Endometrial microvascular endothelial cells (primary cell): ENCODE measurements around the gene ZFPM1. TPM values are rescaled to one million over a fixed set of nuclear protein-coding genes. Genes with fewer than 3 reads are reported as not detected.
"Not testable (repeated sequence)": the region's sequence is repeated elsewhere in the genome, so short reads cannot be mapped to it uniquely, and the experiment has no call there.

Source experiments
- in situ Hi-C: cut with HindIII; loops from 2 replicates; pipeline ENCODE4 v1.10.0; 2017; ENCODE audit warnings: low sequenced_read_pairs, low pct_unique_long_range_greater_than_20kb; ENCODE audit errors: inconsistent ontology term
- total RNA-seq: library from RNA; depleted of rRNA; stranded (reverse); fragments of >200 nt; gene quantifications from one replicate; pipeline ENCODE4 v1.2.3, GENCODE V29; 2015; ENCODE audit errors: inconsistent ontology term

The ZFPM1 gene
- total RNA-seq, 1 donor from 2014 or later = 1.2 TPM

DNA sequence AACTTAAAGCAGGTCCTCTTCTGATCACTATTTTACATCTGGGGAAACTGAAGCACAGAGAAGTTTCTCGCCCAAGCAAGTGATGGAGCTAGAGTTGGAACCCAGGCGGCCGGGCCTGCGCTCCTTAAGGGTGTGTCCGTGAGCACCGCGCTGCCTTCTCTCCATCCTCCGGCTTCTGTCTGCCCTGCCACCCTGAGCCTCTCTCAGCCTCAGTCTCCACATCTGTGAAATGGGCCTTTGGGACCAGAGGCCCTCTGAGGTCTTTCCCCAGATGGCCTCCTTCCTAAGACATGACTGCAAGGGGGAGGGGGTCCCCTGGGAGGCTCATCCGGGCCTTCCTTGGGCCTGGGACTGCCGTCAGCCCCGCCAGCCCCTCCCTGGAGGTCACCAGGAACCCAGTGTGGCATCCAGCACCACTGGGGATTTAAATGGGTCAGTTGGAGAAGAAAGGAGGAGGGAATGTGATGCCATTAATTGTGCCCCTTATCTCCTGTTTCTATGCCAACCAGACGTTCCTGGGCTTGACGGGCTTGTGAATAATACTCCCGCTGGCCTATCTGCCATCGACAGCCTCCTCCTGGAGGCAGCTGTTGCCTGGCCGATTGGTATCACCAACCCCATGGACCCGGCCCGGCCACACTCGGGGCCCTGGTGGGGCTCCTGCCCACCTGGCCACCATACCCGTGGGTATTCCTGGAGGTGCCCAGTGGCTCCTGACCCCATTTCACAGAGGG is 5.1 kb downstream of the ZFPM1 start:
- in situ Hi-C loops = no loop called here

DNA sequence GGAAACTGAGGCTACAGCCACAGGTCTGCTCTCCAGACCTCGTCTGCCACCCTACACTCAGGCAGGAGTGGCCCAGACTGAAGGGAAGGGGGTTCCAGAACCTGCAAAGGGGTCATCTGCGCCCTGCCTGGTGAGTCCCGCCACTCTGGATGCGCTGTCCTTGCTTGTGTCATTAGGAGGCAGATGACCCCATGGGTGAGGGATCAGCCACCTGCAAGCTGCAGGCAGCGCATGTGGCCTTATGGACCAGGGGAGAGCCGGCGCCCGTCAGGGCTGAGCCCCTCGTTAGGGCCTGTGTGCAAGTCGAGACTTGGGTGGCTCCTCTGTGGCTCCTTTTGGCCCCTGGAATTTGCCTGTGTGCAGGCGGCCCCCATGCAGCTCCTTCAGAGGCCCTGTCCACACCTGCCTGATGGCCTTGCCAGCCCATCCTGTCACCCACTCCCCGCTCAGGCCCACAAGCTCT is 5.7 kb downstream of the ZFPM1 start:
- in situ Hi-C loops = no loop called here

DNA sequence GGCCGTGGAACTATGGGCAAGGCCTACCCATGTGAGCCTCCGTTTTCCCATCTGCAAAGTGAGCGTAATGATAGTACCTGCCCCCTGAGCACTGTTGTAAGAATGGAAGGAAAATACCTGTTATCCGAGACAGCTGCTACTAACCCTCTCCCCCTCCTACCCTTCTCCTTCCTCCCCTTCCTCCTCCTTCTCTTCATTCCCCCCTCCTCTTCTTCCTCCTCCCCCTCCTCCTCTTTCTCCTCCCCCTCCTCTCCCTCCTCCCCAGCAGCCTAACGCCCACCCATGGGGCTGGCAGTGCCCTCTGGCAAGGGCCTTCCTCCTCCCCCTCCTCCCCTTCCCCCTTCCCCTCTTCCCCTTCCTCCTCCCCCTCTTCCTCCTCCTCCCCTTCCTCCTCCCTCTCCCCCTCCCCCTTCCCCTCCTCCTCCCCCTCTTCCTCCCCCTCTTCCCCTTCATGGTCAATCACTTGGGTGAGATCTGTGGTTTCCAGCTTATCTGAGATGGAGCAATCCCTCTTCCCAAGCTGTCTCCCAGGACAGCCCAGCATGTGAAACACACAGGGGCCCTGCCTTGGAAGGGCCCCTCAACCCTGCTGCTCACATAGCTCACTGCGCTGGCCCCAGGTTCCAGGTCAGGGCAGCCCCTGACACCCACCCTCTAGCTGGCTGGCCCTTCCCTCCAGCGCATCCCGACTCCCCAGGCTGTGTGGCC is 6.4 kb downstream of the ZFPM1 start:
- in situ Hi-C loops = no loop called here

DNA sequence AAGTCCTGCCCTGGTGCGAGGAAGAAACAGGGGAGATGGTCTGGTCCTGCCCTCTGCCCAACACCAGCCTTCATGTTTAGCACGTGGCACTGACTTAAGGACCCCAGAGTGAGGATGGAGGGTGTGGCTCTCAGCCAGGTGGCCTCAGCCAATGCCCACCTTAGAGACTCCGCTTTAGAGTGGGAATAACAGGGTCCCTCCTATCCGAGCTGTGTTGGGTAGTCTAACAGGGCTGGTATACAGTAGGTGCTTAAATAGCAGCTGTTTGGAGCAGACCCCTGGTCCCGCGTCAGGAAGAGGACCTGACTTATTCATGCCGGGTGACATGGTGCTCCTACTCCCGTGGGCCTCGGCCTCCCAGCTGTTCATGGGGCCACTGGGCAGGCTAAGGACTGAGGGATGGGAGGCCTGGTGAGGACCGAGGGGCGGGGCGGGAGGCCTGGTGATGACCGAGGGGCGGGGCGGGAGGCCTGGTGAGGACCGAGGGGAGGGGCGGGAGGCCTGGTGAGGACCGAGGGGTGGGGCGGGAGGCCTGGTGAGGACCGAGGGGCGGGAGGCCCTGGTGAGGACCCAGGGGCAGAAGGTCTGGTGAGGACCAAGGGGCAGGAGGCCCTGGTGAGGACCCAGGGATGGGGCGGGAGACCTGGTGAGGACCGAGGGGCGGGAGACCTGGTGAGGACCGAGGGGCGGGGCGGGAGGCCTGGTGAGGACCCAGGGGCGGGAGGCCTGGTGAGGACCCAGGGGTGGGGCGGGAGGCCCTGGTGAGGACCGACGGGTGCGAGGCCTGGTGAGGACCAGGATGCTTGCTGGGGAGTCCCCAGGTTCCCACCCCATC is 7.6 kb downstream of the ZFPM1 start:
- in situ Hi-C loops = no loop called here

DNA sequence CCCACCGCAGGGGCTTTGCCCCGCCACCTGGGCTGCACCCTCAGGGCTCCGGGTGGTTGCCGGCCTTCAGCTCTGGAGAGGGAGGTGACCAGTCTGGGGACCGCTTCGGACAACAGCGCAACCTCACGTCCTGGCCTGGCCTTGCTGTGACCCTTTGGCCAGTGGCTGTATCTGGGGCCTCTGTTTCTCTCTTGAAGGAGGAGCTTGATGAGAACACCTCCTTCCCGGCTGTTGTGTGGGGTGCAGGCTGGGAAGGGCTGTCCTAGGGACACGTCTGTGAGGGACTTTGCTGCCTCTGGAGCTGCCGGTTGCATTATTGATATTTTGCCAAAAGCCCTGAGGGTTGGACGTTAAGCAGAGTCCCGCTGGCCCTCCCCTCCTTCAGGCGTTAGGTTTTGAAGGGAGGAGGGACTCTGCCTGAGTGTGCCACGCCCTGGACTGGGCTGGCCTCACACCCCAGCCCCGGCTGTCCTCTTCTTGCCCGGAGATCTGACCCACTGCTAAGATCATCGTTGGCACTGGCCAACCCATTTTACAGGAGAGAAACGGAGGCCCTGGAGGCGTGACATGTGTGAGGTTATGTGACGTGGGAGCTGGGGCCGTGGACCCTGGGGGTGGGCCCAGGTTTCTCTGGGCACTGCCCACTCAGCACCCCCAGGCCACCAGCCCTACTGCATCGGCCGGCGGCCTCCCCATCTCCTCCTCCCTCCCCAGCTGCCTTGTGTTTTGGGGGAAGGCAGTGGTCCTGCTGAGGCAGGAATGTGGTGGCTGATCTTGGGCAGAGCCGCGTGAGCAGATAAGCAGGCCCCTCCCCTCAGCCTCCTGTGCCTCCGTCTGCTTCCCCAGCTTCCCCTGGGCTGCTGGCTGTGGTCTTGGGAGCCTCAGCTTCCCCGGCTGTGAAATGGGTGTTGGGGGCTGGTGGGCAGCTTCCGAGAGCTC is 8.5 kb downstream of the ZFPM1 start:
- in situ Hi-C loops = no loop called here

DNA sequence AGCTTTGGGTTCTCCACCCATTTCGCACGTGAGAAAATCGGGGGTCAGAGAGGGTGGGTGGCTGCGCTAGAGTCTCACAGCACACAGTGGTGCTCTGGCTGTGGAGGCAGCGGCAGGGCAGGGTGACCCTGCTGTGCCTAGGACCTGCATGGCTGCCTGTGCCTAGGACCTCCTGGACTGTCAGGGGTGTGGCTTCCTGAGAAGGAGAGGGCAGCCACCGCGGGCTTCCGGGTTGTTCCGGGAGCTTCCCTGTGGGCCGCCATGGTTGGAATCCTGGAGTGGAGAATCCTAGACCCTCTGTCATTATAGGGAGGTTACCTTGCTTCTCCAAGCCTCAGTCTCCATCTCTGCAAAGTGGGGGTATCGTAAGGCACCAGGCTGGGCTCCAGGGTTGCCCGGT is 9.3 kb downstream of the ZFPM1 start:
- in situ Hi-C loops = no loop called here

DNA sequence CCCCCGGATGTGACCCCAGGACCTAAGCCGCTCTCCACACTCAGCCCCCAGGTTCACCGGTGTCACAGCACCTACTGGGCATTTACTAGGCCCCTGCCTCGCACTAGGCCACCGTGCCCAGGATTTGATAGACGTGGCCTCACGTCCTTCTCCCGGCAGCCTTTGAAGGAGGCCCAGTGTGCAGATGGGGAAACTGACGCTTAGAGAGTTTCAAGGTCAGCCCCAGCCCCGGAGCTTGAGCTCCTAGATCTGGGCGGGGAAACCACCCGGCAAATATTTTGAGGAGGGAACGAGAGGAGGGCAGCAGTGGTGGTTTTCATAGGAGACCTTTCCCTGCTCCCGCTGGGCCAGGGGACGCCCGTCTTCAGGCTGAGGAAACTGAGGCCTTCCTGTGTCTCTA is 10.3 kb downstream of the ZFPM1 start:
- in situ Hi-C loops = no loop called here

DNA sequence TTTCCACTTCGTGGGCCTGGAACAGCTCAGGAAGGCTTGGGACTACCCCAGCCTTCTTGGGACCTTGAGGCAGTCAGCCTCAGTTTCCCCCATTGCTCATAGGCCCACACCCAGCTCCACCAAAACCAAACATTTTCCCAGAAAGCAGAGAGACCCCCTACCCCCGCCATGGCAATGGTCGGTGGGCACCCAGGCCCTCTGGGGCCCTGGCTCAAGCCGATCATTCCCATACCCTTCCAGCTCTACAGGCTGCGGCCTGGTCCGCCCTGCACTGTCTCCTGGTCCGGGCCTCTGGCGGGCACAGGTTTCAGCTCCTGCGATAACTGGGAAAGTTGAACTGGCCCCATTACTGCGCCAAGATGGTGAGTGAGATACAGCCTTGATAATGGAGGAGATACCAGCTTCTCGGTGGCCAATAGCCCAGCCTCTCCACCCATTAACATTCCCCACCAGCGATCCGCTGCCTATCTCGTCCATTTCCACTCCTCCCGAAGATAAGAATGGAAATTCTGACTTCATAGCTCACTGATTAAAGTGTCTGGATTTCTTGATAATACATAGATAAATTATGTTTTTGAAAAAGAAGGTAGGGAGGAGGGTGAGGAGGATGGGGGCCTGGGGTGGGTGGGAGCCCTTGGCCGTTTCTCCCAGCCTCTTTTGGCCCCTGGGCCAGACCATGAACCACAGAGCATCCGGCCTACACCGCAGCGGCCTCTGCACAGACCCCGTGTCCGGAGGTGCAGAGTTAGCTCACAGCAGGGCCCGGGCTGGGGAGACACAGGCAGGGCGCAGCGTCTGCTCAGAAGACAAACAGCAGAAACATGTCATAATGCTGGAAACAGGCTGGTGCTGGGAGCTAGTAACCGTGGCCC is 11.6 kb downstream of the ZFPM1 start:
- in situ Hi-C loops = no loop called here

DNA sequence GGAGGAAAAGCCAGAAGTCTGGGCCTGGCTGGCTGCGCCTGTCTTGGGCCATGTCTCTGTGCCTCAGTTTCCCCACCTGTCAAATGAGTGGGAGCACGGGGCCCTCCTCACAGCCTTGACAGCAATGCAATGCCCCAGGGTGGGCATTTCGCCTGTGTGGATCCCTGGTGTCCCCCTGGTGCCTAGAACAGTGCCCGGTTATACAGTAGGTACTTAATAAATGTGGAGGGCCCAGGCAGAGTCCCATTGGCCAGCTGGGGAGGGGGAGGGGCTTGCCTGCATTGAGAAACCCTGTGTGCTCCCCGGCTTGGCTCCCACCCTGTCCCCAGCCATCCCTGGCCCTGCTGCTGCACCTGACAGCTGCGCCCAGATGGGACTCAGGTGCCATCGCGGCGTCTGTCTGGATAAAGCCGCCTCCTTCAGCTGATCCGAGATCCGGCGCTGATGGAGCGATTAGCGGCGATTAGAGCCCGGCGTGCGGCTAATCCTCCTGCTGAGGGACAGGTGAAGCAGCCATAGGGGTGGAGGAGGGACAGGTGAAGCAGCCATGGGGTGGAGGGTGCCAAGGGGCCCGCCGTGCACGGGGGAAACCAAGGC is 12.4 kb downstream of the ZFPM1 start:
- in situ Hi-C loops = no loop called here

DNA sequence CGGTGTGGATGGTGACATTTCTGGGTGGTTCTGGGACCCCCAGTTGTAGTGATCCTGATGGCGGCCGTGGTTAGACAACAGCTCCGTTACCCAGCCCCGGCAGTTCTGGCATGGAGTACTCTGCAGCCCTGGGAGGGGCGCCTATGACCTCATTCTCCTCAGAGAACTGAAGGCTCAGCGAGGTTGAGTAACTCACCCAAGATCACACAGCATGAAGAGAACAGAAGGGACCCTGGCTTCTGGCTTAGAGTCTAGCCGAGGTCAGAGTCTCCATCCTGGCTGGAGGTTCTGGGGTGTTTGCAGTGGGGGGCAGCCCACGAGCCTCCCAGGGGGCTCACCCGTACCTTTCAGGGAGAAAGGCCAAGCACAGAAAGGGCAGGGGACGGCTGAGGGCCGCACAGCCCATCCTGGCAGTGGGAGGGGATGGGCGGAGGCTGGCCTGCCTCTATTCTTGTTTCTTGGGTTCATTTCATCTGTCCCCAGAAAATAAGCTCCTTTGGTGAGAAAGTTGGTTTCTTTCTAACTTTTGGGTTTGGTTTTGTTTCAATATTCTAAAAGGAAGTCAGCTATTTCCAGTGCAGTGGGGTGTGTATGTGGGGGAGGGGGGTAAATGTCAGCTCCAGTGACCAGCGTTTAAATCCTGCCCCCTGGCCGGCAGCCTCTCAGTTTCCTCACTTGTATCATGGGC is 13.2 kb downstream of the ZFPM1 start:
- in situ Hi-C loops = no loop called here

DNA sequence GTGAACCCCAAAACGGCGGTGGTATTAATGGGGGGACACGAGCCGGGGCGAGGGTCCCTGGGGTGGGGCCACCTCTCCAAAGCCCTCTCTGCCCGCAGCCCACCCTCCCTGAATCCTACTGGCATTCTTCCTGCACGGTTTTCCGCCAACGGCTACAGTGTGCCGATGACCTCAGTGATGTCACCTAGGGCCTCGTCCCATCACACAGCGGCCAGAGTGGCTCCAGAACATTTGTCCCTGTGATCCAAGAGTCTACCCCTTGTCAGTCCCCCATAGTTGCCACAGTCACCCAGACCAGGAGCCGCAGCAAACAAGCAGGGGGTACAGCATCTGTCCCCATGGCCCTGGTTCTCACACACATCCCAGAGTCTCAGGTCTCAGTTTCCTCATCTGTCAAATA is 13.9 kb downstream of the ZFPM1 start:
- in situ Hi-C loops = no loop called here

DNA sequence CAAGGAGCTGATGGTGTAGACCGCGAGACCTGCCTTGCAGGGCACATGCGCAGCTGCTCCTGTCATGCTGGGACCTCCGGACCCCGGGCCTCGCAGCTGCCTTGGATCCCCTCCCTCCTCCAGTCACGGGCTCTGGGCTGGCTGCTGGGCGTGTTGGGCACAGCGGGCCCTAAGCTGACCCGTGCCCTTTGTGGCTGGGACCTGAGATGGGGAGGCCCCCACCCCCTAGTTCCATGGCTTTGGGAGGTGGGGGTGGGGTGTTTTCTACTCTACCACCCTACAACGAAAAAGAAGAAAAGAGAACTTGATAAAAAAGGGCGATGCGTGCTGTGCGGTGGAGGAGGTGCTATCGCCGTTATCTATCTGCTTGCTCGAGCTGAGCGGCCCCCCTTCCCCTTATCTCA is 14.5 kb downstream of the ZFPM1 start:
- in situ Hi-C loops = no loop called here

DNA sequence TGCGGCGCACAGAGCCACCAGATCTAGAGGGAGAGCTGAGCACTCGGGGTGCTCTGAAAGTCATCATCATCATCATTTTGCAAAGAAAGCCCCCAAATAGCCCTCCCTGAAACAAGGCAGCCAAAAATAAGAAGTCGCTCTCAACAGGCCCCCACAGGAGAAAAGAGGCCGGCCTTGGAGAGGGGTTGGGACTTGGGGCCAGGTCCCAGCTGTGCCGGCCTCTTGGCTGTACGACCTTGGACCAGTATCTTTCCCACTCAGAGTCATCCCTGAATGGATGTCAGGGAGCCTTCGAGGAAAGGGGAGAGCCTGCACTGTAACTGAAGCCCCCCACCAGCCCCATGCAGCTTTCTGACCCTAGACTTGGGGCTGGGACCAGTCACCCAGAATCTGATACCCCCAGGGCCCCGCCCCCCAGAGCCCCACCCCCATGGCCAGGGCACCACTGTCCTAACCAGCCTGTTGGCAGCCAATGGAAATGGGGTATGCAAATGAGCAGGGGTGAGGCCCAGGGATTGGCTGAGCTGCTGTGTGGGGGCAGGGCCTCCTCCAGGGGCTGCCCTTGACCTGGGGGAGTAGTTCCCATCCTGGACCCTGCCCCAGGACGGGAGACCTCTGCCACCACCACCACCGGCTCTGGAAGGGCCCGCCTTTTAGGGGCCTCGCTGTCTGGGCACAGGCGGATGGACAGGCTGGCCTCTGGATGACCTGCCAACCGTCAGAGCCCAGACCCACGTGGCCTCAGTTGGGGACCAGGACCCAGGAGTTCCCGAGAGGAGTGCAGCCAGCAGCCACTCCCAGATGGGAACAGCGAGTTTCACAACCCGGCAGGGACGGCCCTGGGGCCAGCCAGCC is 15.4 kb downstream of the ZFPM1 start:
- in situ Hi-C loops = no loop called here

DNA sequence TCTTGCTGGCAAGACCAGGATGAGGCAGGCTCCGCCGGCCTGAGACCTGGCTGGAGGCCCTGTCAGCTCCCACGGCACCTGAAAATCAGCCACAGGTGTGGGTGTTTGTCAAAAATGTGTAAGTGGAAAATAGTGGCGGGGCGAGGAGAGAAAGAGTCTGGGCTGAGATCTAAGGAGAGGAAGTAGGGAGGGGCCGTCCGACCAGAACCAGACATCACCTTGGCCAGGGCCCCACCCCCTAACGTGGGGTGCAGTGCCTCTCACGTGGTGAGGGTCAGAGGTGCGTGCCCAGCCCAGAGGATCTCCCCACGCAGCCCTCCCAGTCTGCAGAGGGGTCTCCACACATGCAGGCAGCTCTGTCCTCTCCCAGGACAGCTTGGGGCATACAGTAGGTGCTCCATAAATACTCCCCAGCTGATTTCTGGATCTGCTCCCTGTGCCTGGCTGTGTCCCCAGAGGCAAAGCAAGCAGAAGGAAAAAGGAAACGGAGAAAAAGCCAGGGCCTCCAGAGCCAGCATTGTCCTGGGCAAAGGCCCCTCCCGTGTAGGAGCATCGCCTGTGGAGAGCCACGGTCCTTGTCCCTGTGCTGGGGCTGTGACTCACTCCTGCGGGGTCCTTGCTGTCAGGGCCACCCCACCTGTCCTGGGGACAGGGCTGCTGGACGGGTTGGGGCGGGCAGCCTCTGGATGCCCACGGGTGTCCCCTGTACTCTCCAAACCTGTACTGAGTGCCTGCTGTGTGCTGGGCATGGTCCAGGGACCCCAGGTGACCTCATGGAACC is 16.7 kb downstream of the ZFPM1 start:
- in situ Hi-C loops = no loop called here

DNA sequence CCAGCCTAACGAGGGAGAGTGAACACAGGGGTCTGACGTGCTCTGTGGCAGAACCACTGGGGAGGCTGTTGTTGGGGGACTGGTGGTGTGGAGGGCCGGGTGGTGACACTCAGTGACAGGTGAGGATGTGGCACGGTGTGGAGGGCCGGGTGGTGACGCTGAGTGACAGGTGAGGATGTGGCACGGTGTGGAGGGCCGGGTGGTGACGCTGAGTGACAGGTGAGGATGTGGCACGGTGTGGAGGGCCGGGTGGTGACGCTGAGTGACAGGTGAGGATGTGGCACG is 17.3 kb downstream of the ZFPM1 start:
- in situ Hi-C loops = not testable (repeated sequence)

DNA sequence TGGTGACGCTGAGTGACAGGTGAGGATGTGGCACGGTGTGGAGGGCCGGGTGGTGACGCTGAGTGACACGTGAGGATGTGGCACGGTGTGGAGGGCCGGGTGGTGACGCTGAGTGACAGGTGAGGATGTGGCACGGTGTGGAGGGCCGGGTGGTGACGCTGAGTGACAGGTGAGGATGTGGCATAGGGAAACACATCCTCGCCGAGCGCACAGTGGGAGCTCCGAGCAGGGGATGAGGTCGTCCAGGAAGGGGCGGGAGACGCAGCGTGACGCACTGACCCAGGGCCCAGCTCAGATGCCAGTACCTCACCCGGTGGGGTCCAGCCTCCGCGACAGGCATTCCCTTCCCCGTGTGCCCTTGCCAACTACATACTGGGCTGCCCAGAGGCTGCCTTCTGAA is 17.6 kb downstream of the ZFPM1 start:
- in situ Hi-C loops = not testable (repeated sequence)
